Measurements from ENCODE around the gene INO80D.
"Not testable (repeated sequence)": the region's sequence is repeated elsewhere in the genome, so short reads cannot be mapped to it uniquely, and the experiment has no call there.

The INO80D gene

DNA sequence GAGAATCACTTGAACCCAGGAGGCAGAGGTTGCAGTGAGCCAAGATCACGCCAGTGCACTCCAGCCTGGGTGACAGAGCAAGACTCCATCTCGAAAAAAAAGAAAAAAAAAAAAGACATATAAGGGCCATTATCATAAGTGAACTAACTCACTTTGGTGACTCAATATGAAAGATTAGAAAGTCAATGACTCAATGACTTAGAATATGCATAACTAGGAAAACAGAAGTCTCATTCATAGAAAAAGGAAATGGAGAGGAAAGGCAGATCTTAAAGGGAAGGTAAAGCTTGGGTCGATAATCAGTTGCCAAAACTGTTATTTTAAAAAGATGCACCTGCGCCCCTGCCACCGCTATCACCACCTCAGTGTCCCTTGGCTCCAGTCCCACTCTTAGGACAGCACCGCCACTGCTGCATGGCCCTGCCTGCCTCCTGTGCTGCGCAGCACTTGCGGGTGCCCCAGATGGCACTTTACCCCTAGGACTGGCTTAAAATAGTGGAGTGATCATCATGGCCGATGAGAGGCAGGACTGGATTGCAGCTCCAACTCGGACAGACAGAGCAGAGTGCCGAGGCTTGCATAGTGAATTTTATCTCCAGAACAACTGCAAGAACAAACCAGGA, 54.7 kb downstream of the INO80D start:
- Mint-ChIP-seq H3K4me3 (no peak overlapping the region), H3K4me1 (ENCODE audit: low read depth) (peaks cover 44% of the 10 kb centered on the region), H3K27ac (peak overlapping the region; percentile 73), H3K27me3 (no peaks in the 10 kb centered on the region), H3K36me3 (ENCODE audit: low read depth) (peaks cover 76% of the 10 kb centered on the region), H3K9me3 (peaks cover 25% of the 10 kb centered on the region)
- intact Hi-C loops (cut with micrococcal nuclease): no loop called here

DNA sequence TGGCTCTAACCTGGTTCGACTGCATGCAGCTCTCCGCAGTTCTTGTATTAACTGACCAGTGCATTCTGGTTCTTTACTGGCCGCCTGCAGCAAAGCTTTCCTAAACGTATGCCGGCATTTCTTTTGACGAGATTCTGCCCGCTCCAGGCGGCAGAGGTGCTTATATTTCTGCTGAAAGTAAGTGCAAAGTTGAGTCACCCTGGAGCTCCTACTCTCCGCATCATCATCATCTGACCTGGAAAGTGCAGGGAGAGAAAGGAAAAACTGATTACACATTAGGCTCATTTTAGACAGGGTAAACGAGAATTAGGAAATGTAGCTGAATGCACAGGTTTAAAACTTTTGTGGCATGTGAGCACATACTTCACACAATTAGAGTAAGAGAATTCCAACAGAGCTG, 57.9 kb downstream of the INO80D start:
- intact Hi-C loops (cut with micrococcal nuclease): loop anchor here (10.0 kb wide), 1 partner anchor 97 kb away; no protein-coding TSS in a partner anchor
- peaks cover 15% of the 10 kb centered on the region for H3K9me3 Mint-ChIP-seq
- H3K4me3 Mint-ChIP-seq: no peak overlapping the region
- peaks cover 30% of the 10 kb centered on the region for H3K4me1 Mint-ChIP-seq (ENCODE audit: low read depth)
- no peak overlapping the region for H3K27ac Mint-ChIP-seq
- peaks cover 57% of the 10 kb centered on the region for H3K36me3 Mint-ChIP-seq (ENCODE audit: low read depth)
- H3K27me3 Mint-ChIP-seq: no peaks in the 10 kb centered on the region

- no peak overlapping the region for H3K27ac Mint-ChIP-seq
- H3K4me3 Mint-ChIP-seq: no peak overlapping the region
- H3K27me3 Mint-ChIP-seq: no peaks in the 10 kb centered on the region
- H3K36me3 Mint-ChIP-seq (ENCODE audit: low read depth): peaks cover 33% of the 10 kb centered on the region
- no peaks in the 10 kb centered on the region for H3K4me1 Mint-ChIP-seq (ENCODE audit: low read depth)
- intact Hi-C loops (cut with micrococcal nuclease): loop anchor here (5.0 to 10.0 kb wide), 2 partner anchors 102 to 129 kb away; no protein-coding TSS in a partner anchor
- H3K9me3 Mint-ChIP-seq: no peaks in the 10 kb centered on the region
These were observed 62.8 kb downstream of the INO80D start for GRCh38 chr2:206023183-206023582.

DNA sequence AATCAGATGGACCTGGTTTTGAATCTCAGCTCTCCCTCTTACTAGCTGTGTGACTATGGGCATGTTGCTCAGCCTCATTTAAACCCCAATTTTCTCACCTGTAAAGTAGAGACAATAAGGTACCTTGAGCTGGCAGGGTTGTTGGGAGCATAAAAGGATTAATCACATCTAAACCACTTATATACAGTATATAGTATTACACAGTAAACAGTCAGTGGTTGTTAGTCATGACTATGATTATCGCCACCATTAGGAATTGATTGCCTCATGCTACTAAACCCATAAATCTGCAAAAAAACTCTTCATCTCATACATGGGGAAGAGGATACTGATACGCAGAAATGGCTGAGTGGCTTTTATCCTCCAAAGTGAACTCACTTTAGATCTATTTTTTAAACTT, 65.8 kb downstream of the INO80D start:
- Mint-ChIP-seq H3K36me3 (ENCODE audit: low read depth) (peaks cover 49% of the 10 kb centered on the region), H3K4me3 (no peak overlapping the region), H3K27ac (no peak overlapping the region), H3K9me3 (peaks cover 14% of the 10 kb centered on the region), H3K4me1 (ENCODE audit: low read depth) (no peaks in the 10 kb centered on the region), H3K27me3 (no peaks in the 10 kb centered on the region)
- intact Hi-C loops (cut with micrococcal nuclease): loop anchor here (5.0 to 10.0 kb wide), 2 partner anchors 105 to 132 kb away; no protein-coding TSS in a partner anchor

DNA sequence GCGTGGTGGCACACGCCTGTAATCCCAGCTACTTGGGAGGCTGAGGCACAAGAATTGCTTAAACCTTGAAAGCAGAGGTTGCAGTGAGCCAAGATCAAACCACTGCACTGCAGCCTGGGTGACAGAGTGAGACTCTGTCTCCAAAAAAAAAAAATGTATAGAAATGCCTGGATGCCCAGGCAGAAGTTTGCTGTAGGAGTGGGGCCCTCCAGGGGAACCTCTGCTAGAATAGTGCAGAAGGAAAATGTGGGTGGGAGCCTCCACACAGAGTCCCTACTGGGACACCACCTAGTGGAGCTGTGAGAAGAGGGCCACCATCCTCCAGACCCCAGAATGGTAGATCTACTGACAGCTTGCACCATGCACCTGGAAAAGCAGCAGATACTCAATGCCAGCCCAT, 70.2 kb downstream of the INO80D start:
- H3K27ac Mint-ChIP-seq; H3K27me3 Mint-ChIP-seq; H3K4me3 Mint-ChIP-seq; intact Hi-C loops (cut with micrococcal nuclease); H3K4me1 Mint-ChIP-seq (ENCODE audit: low read depth): not testable (repeated sequence)
- Mint-ChIP-seq H3K9me3 (peaks cover 14% of the 10 kb centered on the region), H3K36me3 (ENCODE audit: low read depth) (peaks cover 74% of the 10 kb centered on the region)

GRCh38 chr2:206011795-206012194, 74.2 kb downstream of the INO80D start:
- peaks cover 11% of the 10 kb centered on the region for H3K9me3 Mint-ChIP-seq
- H3K27me3 Mint-ChIP-seq: no peaks in the 10 kb centered on the region
- peaks cover 89% of the 10 kb centered on the region for H3K36me3 Mint-ChIP-seq (ENCODE audit: low read depth)
- H3K27ac Mint-ChIP-seq: no peak overlapping the region
- intact Hi-C loops (cut with micrococcal nuclease): no loop called here
- no peaks in the 10 kb centered on the region for H3K4me1 Mint-ChIP-seq (ENCODE audit: low read depth)
- no peak overlapping the region for H3K4me3 Mint-ChIP-seq

- Mint-ChIP-seq H3K27me3 (no peaks in the 10 kb centered on the region), H3K27ac (no peak overlapping the region), H3K4me1 (ENCODE audit: low read depth) (no peaks in the 10 kb centered on the region), H3K9me3 (peaks cover 4% of the 10 kb centered on the region), H3K36me3 (ENCODE audit: low read depth) (peaks cover 89% of the 10 kb centered on the region), H3K4me3 (no peak overlapping the region)
- intact Hi-C loops (cut with micrococcal nuclease): no loop called here
These were observed 74.9 kb downstream of the INO80D start for GRCh38 chr2:206011018-206011614.

- H3K27ac Mint-ChIP-seq: no peak overlapping the region
- peaks cover 68% of the 10 kb centered on the region for H3K36me3 Mint-ChIP-seq (ENCODE audit: low read depth)
- H3K4me1 Mint-ChIP-seq (ENCODE audit: low read depth): peaks cover 2% of the 10 kb centered on the region
- intact Hi-C loops (cut with micrococcal nuclease): loop anchor here (5.0 kb wide), 1 partner anchor 123 kb away; no protein-coding TSS in a partner anchor
- H3K27me3 Mint-ChIP-seq: no peaks in the 10 kb centered on the region
- no peak overlapping the region for H3K4me3 Mint-ChIP-seq
- H3K9me3 Mint-ChIP-seq: no peaks in the 10 kb centered on the region
These were observed 81.8 kb downstream of the INO80D start for GRCh38 chr2:206004004-206004693.

- Mint-ChIP-seq H3K27ac (no peak overlapping the region), H3K36me3 (ENCODE audit: low read depth) (peaks cover 57% of the 10 kb centered on the region), H3K4me3 (no peak overlapping the region), H3K9me3 (no peaks in the 10 kb centered on the region), H3K27me3 (no peaks in the 10 kb centered on the region), H3K4me1 (ENCODE audit: low read depth) (peaks cover 9% of the 10 kb centered on the region)
- intact Hi-C loops (cut with micrococcal nuclease): loop anchor here (5.0 kb wide), 1 partner anchor 125 kb away; no protein-coding TSS in a partner anchor
These were observed 83.5 kb downstream of the INO80D start for GRCh38 chr2:206002440-206002839.

- Mint-ChIP-seq H3K36me3 (ENCODE audit: low read depth) (peaks cover 52% of the 10 kb centered on the region), H3K27ac (no peak overlapping the region), H3K9me3 (no peaks in the 10 kb centered on the region), H3K4me3 (no peak overlapping the region), H3K4me1 (ENCODE audit: low read depth) (peaks cover 9% of the 10 kb centered on the region), H3K27me3 (no peaks in the 10 kb centered on the region)
- intact Hi-C loops (cut with micrococcal nuclease): loop anchor here (5.0 kb wide), 1 partner anchor 125 kb away; no protein-coding TSS in a partner anchor
These were observed 84.1 kb downstream of the INO80D start for GRCh38 chr2:206001912-206002311.

DNA sequence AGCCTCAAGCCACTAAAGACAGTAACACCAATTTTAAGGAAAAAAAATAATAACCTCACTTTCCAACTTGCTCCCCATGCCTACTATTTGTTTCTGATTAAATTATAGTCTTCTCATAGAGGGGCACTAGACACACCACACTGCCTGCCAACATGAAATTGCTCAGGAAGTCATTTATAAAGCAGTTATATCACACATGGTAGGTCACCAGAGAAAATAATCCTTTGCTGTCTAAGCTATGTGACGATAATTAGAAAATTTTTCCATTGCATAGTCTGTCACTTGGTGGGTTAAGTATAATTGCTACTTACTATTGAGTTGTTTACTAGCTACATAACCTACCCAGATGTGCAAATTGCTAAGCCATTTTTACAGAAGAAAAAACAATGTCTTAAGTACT, 85.2 kb downstream of the INO80D start:
- Mint-ChIP-seq H3K9me3 (no peaks in the 10 kb centered on the region), H3K36me3 (ENCODE audit: low read depth) (peaks cover 47% of the 10 kb centered on the region), H3K27me3 (no peaks in the 10 kb centered on the region), H3K4me1 (ENCODE audit: low read depth) (peaks cover 9% of the 10 kb centered on the region), H3K27ac (no peak overlapping the region), H3K4me3 (no peak overlapping the region)
- intact Hi-C loops (cut with micrococcal nuclease): loop anchor here (5.0 kb wide), 1 partner anchor 127 kb away; no protein-coding TSS in a partner anchor

DNA sequence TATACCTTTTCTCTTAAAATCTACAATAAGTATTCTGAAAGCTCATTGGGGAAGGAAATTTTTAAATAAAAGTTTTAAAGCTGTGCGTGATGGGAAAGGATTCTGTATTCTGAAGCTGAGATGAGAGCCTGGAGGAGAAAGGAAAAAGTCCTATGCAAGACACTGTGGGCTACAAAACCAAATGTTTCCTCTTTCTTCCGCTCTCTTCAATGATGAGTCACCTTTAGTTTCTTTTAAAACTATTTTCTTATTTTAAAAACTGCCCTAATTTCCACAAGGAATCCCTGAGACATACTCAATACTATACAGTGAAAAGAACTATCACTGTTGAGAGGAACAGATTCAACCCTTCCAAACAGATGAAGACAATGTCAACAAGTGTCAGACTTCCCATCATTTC, 87.4 kb downstream of the INO80D start:
- Mint-ChIP-seq H3K4me3 (no peak overlapping the region), H3K27ac (no peak overlapping the region), H3K4me1 (ENCODE audit: low read depth) (peaks cover 9% of the 10 kb centered on the region), H3K27me3 (no peaks in the 10 kb centered on the region), H3K9me3 (no peaks in the 10 kb centered on the region), H3K36me3 (ENCODE audit: low read depth) (peaks cover 39% of the 10 kb centered on the region)
- intact Hi-C loops (cut with micrococcal nuclease): no loop called here

GRCh38 chr2:205996161-205996560, 89.8 kb downstream of the INO80D start:
- no peak overlapping the region for H3K4me3 Mint-ChIP-seq
- H3K27me3 Mint-ChIP-seq: no peaks in the 10 kb centered on the region
- intact Hi-C loops (cut with micrococcal nuclease): no loop called here
- peaks cover 9% of the 10 kb centered on the region for H3K4me1 Mint-ChIP-seq (ENCODE audit: low read depth)
- no peaks in the 10 kb centered on the region for H3K9me3 Mint-ChIP-seq
- H3K27ac Mint-ChIP-seq: no peak overlapping the region
- H3K36me3 Mint-ChIP-seq (ENCODE audit: low read depth): peaks cover 45% of the 10 kb centered on the region

- Mint-ChIP-seq H3K36me3 (ENCODE audit: low read depth) (peaks cover 47% of the 10 kb centered on the region), H3K27ac (no peak overlapping the region), H3K4me1 (ENCODE audit: low read depth) (peaks cover 9% of the 10 kb centered on the region), H3K9me3 (no peaks in the 10 kb centered on the region), H3K4me3 (no peak overlapping the region), H3K27me3 (no peaks in the 10 kb centered on the region)
- intact Hi-C loops (cut with micrococcal nuclease): no loop called here
These were observed 90.7 kb downstream of the INO80D start for GRCh38 chr2:205995260-205995659.
